ENCODE results near the gene ATG9A. TPM values are rescaled to one million over a fixed set of nuclear protein-coding genes. Genes with fewer than 3 reads are reported as not detected.
A peak's percentile ranks its signal among the peaks of the same experiment; 100 is the strongest.

ATG9A gene
- total and polyA plus RNA-seq, 2 donors (not counting 1 experiment from before 2014, with no cell fraction given) = 41.8 to 65.5 TPM

- H2AFZ ChIP-seq (ENCODE audit: insufficient read depth, low read depth, low read length, poor library complexity, severe bottlenecking) = no peak overlapping the region
- H3K36me3 ChIP-seq (replicated peaks in 1 of 2; ENCODE audit: control extremely low read depth in 1 of 2, control insufficient read depth in 1 of 2, extremely low read depth in 1 of 2, insufficient read depth in 2 of 2, low read length in 1 of 2) = peaks cover 2 to 35% of the 10 kb centered on the region in 2 experiments
- ATAC-seq (ENCODE audit: low read depth) (no peak), DNase-seq (no peak)
- intact Hi-C loops (cut with micrococcal nuclease) = loop anchor here (5.0 kb wide), 1 partner anchor 1034 kb away; the partner anchor contains the start of gene ARPC2
- H3K4me3 Mint-ChIP-seq = peak overlapping the region; percentile 87
- POLR2A ChIA-PET = interaction anchor here (0.8 to 4.2 kb wide), 9 partner anchors 22 to 75 kb away, joined by 3 to 106 read pairs (median 6); partner anchors contain the start of genes ABCB6, ANKZF1, ATG9A and CNPPD1
- no peaks in the 10 kb centered on the region for H3K27me3 ChIP-seq (replicated peaks in 1 of 4; ENCODE audit: control extremely low read depth in 1 of 4, control insufficient read depth in 3 of 4, insufficient read depth in 4 of 4, low read length in 3 of 4)
- WGBS (ENCODE audit: insufficient coverage) = 97% methylated on average over 6 of the region's 6 CpGs
- TF ChIP-seq CTCF (IDR thresholded peaks at IDR 0.05) (no peak), EZH2 (IDR thresholded peaks at IDR 0.05; ENCODE audit: borderline replicate concordance, insufficient read depth, low read depth, low read length, poor library complexity, severe bottlenecking) (no peak)
- peak overlapping the region in 1 of 2 donors; percentile 93 for H3K27ac ChIP-seq (ENCODE audit: low read length in 2 of 2)
- no peaks in the 10 kb centered on the region for H3K27me3 Mint-ChIP-seq
- H3K9me3 Mint-ChIP-seq (ENCODE audit: insufficient read depth) = no peaks in the 10 kb centered on the region
- peak overlapping the region; percentile 96 for H3K27ac Mint-ChIP-seq
- CTCF ChIA-PET = interaction anchor here (0.7 to 7.6 kb wide), 7 partner anchors 22 to 76 kb away, joined by 3 to 97 read pairs (median 5); partner anchors contain the start of genes ANKZF1, ATG9A and DNAJB2
- peaks cover 22% of the 10 kb centered on the region for H4K20me1 ChIP-seq (ENCODE audit: control insufficient read depth, insufficient read depth, low read length, poor library complexity, severe bottlenecking)
- no peaks in the 10 kb centered on the region for H3K9me3 ChIP-seq (ENCODE audit: control extremely low read depth in 1 of 3, control insufficient read depth in 2 of 3, insufficient read depth in 1 of 3, low read length in 2 of 3)
- H3K4me3 ChIP-seq (ENCODE audit: control extremely low read depth in 1 of 5, extremely low read depth in 1 of 5, insufficient read depth in 1 of 5, low read depth in 2 of 5, low read length in 4 of 5) = peak overlapping the region in 4 of 5 experiments; percentile 87 to 97 (median 90)
- H3K4me1 ChIP-seq (ENCODE audit: control insufficient read depth in 2 of 2, insufficient read depth in 2 of 2, low read length in 2 of 2) = peaks cover 57 to 67% of the 10 kb centered on the region in 2 donors
- peaks cover 72% of the 10 kb centered on the region for H3K4me1 Mint-ChIP-seq
- peak overlapping the region; percentile 90 for H3K9ac ChIP-seq (ENCODE audit: low read length)
- H3K79me2 ChIP-seq (ENCODE audit: control insufficient read depth, insufficient read depth, low read length) = peaks cover 58% of the 10 kb centered on the region
- H3K4me2 ChIP-seq (replicated peaks; ENCODE audit: low read depth, low read length, poor library complexity, severe bottlenecking) = peak overlapping the region; percentile 100
These were observed 22.2 kb upstream of the ATG9A start for GRCh38 chr2:219251656-219252055.
